Measurements from ENCODE around the gene PTPRT.

The PTPRT gene

GRCh38 chr20:43096931-43097260 is 92.8 kb downstream of the PTPRT start:
- DNase-seq, result no peak

DNA sequence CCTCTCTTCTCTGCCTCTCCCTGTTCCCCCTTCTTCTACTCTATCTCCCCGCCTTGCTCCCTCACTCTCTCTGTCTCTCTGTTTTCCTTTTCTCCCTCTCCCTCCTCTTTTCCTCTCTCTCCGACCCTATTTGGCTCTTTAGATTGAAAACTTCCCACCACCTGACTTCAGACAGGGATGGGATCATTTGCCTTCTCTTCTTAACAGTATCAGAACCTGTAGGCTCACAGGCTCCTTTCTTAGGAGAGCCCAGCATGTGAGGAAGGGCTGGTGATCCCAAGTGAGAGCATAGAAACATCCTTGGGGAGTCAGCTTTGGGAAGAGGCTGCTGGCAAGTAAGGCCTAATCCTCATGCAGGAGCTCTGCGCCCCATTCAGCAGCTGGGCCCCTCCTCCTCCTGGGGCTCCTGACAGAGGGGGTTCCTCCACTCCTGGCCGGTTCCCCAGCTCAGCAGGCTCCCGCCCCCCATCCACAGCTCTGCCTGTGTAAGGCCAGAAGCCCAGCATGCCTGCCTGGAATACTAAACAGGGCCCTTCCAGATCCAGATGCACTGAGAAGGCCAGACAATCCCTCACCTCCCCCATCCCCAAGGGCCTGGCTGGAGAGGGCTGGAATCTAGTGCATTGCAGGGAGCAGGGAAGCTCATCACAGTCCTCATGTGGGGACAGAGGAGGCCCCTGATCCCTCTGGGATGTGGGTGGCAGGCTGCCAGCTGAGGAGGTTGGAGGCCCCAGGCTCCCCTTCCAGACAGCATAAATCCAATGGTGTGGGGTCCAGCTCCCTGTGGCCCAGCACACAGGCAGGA is 93.4 kb downstream of the PTPRT start:
- no peak for DNase-seq

DNA sequence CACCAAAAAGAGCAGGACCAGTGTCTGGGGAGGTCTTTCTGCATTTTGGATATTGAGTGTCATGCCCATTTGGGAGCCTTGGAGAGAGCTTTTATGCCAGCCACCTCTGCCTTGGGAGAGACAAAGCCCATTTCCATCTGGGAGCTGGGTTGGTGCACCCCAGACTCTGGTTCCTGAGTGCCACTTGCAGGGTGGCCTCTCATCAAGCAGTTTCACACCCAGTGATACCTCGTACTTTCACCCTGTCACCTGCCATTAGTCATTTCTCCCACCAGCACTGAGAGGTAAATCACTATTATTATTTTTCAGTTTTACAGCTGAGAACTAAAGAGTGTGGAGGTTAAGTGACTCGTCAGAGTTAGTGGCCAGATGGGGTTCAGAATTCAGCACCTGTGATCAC is 94.7 kb downstream of the PTPRT start:
- DNase-seq, result no peak

DNA sequence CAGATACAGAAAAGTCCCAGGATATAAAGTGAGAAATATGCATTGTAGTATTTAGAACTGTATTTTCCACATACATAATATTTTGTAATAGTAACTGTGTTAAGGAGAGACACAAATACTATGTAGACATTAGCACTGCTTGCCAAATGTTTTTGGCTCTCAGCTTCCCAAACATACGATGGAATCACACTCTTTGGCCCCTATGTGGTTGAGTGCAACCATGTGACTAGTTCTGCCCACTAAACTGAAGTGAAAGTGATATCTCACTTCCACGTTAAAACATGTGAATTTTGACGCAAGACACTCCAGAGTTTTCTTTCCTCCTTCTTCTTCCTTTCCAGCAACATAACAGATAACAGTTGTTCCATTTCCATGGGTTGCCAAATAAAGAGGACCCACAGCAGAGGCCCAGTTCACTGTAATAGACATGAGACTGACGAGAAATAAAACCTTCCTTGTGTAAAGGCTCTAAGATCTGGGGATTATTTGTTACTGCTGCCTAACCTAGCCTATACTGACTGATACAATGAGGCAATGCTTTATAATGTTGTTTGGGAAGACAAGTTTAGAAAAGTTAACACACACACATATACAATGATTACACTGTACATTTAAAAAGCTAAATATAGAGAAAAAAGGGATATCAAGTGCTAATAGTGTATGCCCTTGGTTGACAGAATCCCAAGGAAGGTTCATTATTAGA is 97.2 kb downstream of the PTPRT start:
- DNase-seq, result no peak

GRCh38 chr20:43068482-43068881 is 121.2 kb downstream of the PTPRT start:
- no peak for DNase-seq

GRCh38 chr20:43066125-43066524 is 123.6 kb downstream of the PTPRT start:
- no peak for DNase-seq

GRCh38 chr20:43065299-43065698 is 124.4 kb downstream of the PTPRT start:
- no peak for DNase-seq

DNA sequence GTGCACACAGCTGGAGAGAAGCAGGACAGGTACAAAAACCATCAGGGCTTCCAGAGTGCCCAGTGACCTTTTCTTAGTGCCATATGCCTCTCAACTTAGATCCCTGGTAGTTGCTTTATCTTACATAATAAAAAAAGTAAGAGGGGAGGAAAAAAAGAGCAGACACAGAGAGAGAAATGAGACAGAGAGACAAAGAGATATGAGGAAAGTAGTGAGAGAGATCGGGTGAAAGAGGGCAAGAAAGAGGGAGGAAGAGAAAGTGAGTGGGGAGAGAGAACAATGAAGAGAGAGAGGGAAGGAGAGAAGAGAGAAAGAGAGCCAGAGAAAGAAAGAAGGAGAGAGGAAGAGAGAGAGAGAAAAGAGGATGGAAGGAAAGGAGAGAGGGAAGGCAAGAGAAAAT is 131.6 kb downstream of the PTPRT start:
- DNase-seq, result no peak

GRCh38 chr20:43057317-43057716 is 132.4 kb downstream of the PTPRT start:
- DNase-seq, result no peak

DNA sequence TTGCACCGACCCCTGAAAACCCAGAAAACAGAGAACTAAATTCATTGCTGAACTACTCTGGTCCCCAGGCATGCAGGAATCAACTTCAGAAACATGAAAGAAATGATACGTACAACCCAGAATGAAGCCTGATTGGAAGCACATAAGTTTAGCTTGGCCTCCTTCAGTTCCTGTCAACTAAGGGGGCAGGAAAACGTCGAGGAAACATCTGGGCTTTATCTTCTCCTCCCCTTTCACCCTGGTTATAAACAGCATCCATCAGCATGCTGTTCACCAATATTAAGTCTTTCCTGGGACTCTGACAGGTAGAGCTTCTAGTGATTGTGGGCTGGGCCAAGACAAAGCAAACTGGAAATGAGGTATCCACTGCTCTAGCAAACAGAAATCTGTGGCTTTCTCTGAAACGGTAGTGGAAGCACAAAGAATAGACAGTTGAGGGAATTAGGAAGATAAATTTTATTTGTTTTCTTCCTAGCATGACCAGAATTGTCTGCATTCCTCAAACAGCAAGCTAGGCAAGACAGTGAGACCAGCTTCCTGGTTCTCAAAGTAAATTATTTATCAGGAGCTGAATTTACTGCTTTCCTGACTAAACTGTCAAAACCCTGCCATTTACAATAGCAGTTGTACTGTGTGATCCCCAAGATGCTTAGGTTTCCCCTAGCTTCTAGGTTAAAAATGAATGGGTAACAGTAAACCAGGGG is 134.4 kb downstream of the PTPRT start:
- no peak for DNase-seq

DNA sequence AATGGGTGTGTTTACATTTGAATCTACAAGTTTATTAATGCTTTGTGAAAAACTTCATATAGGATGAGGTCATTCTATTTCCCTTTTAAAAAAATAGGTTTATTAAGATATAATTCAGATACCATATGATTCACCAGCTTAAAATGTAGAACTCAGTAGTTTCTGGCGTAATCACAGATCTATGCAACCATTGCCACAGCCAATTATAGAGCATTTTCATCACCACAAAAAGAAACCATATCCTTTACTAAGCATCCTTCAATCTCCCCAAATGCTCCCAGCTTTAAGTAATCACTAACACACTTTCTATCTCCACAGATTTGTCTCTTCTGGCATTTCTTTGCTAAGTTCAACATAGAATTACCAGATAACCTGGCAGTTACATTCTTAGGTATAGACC is 137.2 kb downstream of the PTPRT start:
- no peak for DNase-seq

DNA sequence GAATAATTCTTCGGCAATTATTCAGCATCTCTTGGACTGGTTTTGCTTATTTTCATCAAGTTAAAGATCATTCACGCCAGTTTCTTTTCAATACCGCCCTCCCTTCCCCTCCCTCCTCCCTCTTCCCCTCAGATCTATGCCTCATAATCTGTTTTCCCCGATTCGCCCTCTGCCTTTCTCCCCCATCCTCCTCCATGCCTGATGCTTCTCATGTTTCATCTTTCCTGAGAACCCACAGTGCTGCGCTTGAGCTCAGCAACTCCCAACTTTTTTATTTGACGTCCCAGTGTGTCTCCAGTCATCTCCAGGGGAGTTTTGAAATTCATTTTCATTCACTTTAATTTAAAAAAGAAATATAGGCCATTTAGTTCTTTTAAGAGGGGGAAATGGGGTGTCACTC is 142.7 kb downstream of the PTPRT start:
- DNase-seq, result no peak

- no peak for DNase-seq
Observed at GRCh38 chr20:43043887-43044286, 145.8 kb downstream of the PTPRT start.

- no peak for DNase-seq
Observed at GRCh38 chr20:43040427-43040826, 149.3 kb downstream of the PTPRT start.

DNA sequence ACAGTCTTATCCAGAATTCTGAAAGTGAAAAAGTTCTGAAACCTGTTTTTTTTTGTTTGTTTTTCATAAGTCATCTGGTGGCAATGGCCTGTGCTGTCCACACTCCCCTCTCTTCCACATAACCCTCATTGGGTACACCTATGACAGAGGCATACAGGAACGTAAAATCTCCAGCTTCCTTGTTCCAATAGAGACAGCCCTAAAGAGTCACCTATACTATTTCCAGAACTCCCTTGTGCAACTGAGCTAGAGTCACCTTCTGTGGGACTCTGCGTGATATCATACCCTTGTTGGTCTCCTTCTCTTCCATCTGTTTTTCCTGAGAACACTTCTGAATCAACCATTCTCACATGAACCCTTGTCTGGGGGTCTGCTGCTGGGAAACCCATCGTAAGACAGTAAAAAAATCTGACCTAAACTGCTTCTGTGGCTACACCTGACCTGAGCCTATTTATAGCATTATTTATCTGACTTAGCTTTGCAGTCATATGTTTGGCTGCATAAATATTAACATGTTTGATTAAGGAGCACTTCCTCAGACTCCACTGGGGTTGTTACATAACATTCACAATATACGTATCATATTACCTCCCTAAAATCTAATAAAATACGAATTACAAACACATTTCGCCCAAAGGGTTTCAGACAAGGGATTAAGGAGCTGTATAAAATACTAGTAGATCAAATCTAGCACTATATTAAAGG is 151.9 kb downstream of the PTPRT start:
- DNase-seq, result no peak

DNA sequence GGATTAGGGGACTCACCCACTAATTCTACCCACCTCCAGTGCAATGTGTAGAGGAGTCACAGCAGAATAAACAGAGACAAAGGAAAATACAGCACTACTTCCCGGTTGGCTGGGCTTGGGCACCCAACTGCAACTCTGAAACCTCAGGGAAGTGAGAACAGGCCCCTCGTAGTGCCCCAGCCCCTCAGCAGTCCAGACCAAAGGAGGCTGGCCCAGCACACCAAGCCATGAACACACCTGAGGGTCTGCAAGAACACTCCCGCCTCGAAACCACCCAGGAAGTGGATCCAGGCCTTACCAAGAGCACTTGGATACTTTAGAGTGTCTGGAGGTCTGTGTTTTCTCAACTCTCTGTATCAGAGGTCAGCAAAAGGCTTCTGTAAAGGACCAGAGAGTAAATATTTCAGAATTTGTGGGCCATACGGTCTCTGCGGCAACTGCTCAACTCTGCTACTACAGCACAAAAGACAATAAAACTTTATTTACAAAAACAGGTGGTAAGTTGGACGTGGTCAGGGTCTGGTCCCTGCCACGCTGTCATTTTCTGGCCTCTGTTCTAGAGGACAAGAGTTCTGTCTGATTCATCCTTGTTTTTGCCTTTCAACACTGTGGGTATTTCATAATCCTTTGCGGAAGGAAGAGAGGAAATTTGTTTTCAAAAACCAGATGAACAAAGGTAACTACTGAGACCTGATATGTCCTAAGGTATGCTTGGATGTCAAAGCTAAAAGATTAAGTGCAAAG is 154.6 kb downstream of the PTPRT start:
- no peak for DNase-seq

DNA sequence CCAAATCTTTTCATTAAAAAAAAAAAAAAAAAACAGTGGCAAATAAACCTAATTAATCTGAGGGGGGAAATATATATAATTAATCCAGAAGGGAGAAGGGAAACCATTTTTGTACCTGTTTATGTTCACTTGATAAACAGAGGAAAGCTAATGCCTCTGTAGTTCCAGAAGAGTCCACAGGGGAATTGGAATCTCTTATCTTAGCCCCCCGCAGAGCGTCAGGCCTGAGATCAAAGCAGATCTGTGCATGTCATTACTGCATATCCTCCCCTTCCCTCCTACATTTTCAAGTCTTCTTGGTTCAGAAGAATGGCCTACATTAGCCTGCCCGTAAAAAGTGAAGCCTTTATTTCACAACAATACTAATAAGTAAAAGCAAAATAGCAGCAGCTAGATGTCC is 157.2 kb downstream of the PTPRT start:
- DNase-seq, result no peak

- DNase-seq, result no peak
Observed at GRCh38 chr20:43029176-43029575, 160.5 kb downstream of the PTPRT start.

DNA sequence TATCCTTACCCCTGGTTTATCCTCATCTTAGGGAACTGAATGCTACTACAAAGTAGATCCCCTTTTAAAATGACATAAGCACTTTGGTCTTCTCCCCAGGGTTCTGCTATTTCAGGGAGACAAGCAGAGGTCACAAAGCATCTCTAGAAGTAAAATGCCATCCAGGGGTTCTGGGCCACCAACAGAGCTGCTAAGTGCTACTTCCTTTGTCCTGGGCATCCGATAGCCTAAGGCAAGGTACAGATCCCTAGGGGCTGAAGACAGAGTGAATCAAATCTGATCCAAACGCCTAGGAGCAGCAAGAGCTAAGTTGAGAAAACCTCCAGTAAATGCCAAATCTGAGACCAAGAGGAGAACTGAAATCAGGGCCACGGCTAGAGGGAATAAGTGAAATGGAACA is 161.2 kb downstream of the PTPRT start:
- no peak for DNase-seq

- no peak for DNase-seq
Observed at GRCh38 chr20:43023836-43024235, 165.9 kb downstream of the PTPRT start.

GRCh38 chr20:43022568-43022967 is 167.1 kb downstream of the PTPRT start:
- no peak for DNase-seq

- no peak for DNase-seq
Observed at GRCh38 chr20:43022081-43022480, 167.6 kb downstream of the PTPRT start.

Measured in NCI-H748 treated with DMSO at 0.1 percent for 48 hours (cell line).